D721Med (cell line): ENCODE data around the gene STAMBPL1.

ENCODE experiments used
- DNase-seq: peaks from one replicate; pipeline ENCODE4 v3.0.0; 2011; ENCODE audit warnings: low spot score; ENCODE audit not compliant: insufficient read length
- FAIRE-seq: peaks from 2 replicates; lab custom pipeline; 2011; peaks lifted over from hg19 to GRCh38; lab: Jason Lieb, UNC
- CTCF ChIP-seq: IDR thresholded peaks from 2 replicates; pipeline ENCODE4 v1.5.1; 2012; ENCODE audit warnings: mild to moderate bottlenecking, control low read depth; ENCODE audit not compliant: insufficient read depth; ENCODE audit errors: missing control alignments

The STAMBPL1 gene

GRCh38 chr10:88958721-88959120, 78.7 kb downstream of the STAMBPL1 start:
- FAIRE-seq = no peak
- TF ChIP-seq CTCF = no peak
- no peak for DNase-seq

- no peak for TF ChIP-seq CTCF
- DNase-seq (no peak), FAIRE-seq (no peak)
These were observed 80.8 kb downstream of the STAMBPL1 start for GRCh38 chr10:88960802-88961201.

GRCh38 chr10:88961266-88961665, 81.2 kb downstream of the STAMBPL1 start:
- FAIRE-seq = no peak
- no peak for DNase-seq
- no peak for TF ChIP-seq CTCF

- FAIRE-seq (no peak), DNase-seq (no peak)
- TF ChIP-seq CTCF = no peak
These were observed 82.3 kb downstream of the STAMBPL1 start for GRCh38 chr10:88962336-88962735.

- TF ChIP-seq CTCF = no peak
- DNase-seq (no peak), FAIRE-seq (no peak)
These were observed 83.3 kb downstream of the STAMBPL1 start for GRCh38 chr10:88963318-88963717.

GRCh38 chr10:88964360-88964759, 84.3 kb downstream of the STAMBPL1 start:
- DNase-seq (no peak), FAIRE-seq (no peak)
- no peak for TF ChIP-seq CTCF

GRCh38 chr10:88964869-88965415, 84.9 kb downstream of the STAMBPL1 start:
- TF ChIP-seq CTCF = no peak

More at GRCh38 chr10:88964869-88965415, 84.9 kb downstream of the STAMBPL1 start:
- DNase-seq (no peak), FAIRE-seq (no peak)
